HFFc6 (cell line): Measurements from ENCODE around the gene PNP. TPM values are rescaled to one million over a fixed set of nuclear protein-coding genes. Genes with fewer than 3 reads are reported as not detected.

Experiments used
- DNase-seq: peaks from one replicate; pipeline ENCODE4 v3.0.0-alpha.2; 2018
- H3K27ac Mint-ChIP-seq: 2 replicates; pipeline ENCODE4 v1.8.0; 2020; ENCODE audit warnings: mild to moderate bottlenecking, mixed read lengths
- H3K27me3 Mint-ChIP-seq: 2 replicates; pipeline ENCODE4 v1.8.0; 2021; ENCODE audit warnings: mild to moderate bottlenecking, moderate library complexity, mixed read lengths; ENCODE audit not compliant: insufficient read depth
- H3K36me3 Mint-ChIP-seq: 2 replicates; pipeline ENCODE4 v1.8.0; 2021; ENCODE audit warnings: low read depth, mixed read lengths
- H3K4me1 Mint-ChIP-seq: 2 replicates; pipeline ENCODE4 v1.8.0; 2020; ENCODE audit warnings: low read depth, mixed read lengths
- H3K4me3 Mint-ChIP-seq: 2 replicates; pipeline ENCODE4 v1.8.0; 2020; ENCODE audit warnings: mild to moderate bottlenecking, moderate library complexity, mixed read lengths
- H3K9me3 Mint-ChIP-seq: 2 replicates; pipeline ENCODE4 v1.8.0; 2020; ENCODE audit warnings: mild to moderate bottlenecking, mixed read lengths
- CTCF ChIP-seq: fragments of 200-600 bp; sonication (generic); IDR thresholded peaks from 2 replicates; pipeline ENCODE4 v1.5.0; 2021; ENCODE audit warnings: antibody characterized with exemption, mild to moderate bottlenecking
- total RNA-seq, 6 experiments: library from RNA; stranded (reverse); fragmentation: NEBNext Ultra II Directional; extraction: Animal tissue kit (Norgen Biotek cat#: 25700); gene quantifications; 2 replicates in 1 of 6; 3 replicates in 5 of 6; pipeline ENCODE4 v1.2.3, GENCODE V29; 2021

PNP gene
- total RNA-seq, 6 experiments from 2014 or later = 19.8 to 32.3 (median 25.7) TPM

GRCh38 chr14:20427231-20428009 is 41.8 kb upstream of the PNP start:
- Mint-ChIP-seq H3K27me3 (no peaks in the 10 kb centered on the region; the same call in 1 of the 2 replicates), H3K9me3 (no peaks in the 10 kb centered on the region), H3K4me1 (peaks cover 13% of the 10 kb centered on the region), H3K27ac (peak overlapping the region; percentile 41), H3K36me3 (no peaks in the 10 kb centered on the region), H3K4me3 (peak overlapping the region; percentile 30; the same call in 1 of the 2 replicates)
- no peak for TF ChIP-seq CTCF
- DNase-seq = peak; percentile 46

GRCh38 chr14:20428010-20428365 is 41.2 kb upstream of the PNP start:
- peaks cover 13% of the 10 kb centered on the region for H3K4me1 Mint-ChIP-seq
- H3K27ac Mint-ChIP-seq = no peak overlapping the region
- DNase-seq = no peak
- H3K36me3 Mint-ChIP-seq = no peaks in the 10 kb centered on the region
- H3K9me3 Mint-ChIP-seq = no peaks in the 10 kb centered on the region
- no peak for TF ChIP-seq CTCF
- no peak overlapping the region for H3K4me3 Mint-ChIP-seq
- no peaks in the 10 kb centered on the region for H3K27me3 Mint-ChIP-seq

GRCh38 chr14:20428802-20429201 is 40.4 kb upstream of the PNP start:
- H3K36me3 Mint-ChIP-seq = no peaks in the 10 kb centered on the region
- peaks cover 13% of the 10 kb centered on the region for H3K4me1 Mint-ChIP-seq
- no peak overlapping the region for H3K4me3 Mint-ChIP-seq
- no peaks in the 10 kb centered on the region for H3K9me3 Mint-ChIP-seq
- DNase-seq = no peak
- no peak overlapping the region for H3K27ac Mint-ChIP-seq
- TF ChIP-seq CTCF = no peak
- no peaks in the 10 kb centered on the region for H3K27me3 Mint-ChIP-seq

- H3K36me3 Mint-ChIP-seq = no peaks in the 10 kb centered on the region
- H3K4me3 Mint-ChIP-seq = no peak overlapping the region
These were observed 39.2 kb upstream of the PNP start for GRCh38 chr14:20429801-20430669.

More at GRCh38 chr14:20429801-20430669, 39.2 kb upstream of the PNP start:
- no peak for DNase-seq
- Mint-ChIP-seq H3K9me3 (no peaks in the 10 kb centered on the region), H3K27ac (no peak overlapping the region), H3K27me3 (no peaks in the 10 kb centered on the region; the same call in 1 of the 2 replicates), H3K4me1 (peaks cover 13% of the 10 kb centered on the region)
- no peak for TF ChIP-seq CTCF
